Immature natural killer cell (primary cell): Measurements from ENCODE around the gene NUPR1. TPM values are rescaled to one million over a fixed set of nuclear protein-coding genes. Genes with fewer than 3 reads are reported as not detected.
A peak's percentile ranks its signal among the peaks of the same experiment; 100 is the strongest.
"Not testable (repeated sequence)": the region's sequence is repeated elsewhere in the genome, so short reads cannot be mapped to it uniquely, and the experiment has no call there.

ENCODE experiments used
- DNase-seq, 3 donors: peaks; one replicate each; pipeline ENCODE4 v3.0.0; 2022; ENCODE audit warnings: mixed read lengths in 1 of 3
- H3K27ac Mint-ChIP-seq, 6 donors: one replicate each; pipeline ENCODE4 v1.8.0; 2020; ENCODE audit warnings: mixed read lengths in 6 of 6, mild to moderate bottlenecking in 5 of 6, inconsistent platforms in 4 of 6, moderate library complexity in 3 of 6
- H3K27me3 Mint-ChIP-seq, 3 donors: one replicate each; pipeline ENCODE4 v1.8.0; 2020 to 2021; ENCODE audit warnings: low read depth in 3 of 3, mild to moderate bottlenecking in 3 of 3, mixed read lengths in 3 of 3, moderate library complexity in 3 of 3, inconsistent platforms in 1 of 3
- H3K36me3 Mint-ChIP-seq, 3 donors: one replicate each; pipeline ENCODE4 v1.8.0; 2020; ENCODE audit warnings: mixed read lengths in 3 of 3, inconsistent platforms in 2 of 3, mild to moderate bottlenecking in 2 of 3
- H3K4me1 Mint-ChIP-seq, 2 donors: one replicate each; pipeline ENCODE4 v1.8.0; 2020; ENCODE audit warnings: inconsistent platforms in 2 of 2, mild to moderate bottlenecking in 2 of 2, mixed read lengths in 2 of 2, moderate library complexity in 1 of 2
- H3K4me3 Mint-ChIP-seq, 5 donors: one replicate each; pipeline ENCODE4 v1.8.0; 2020; ENCODE audit warnings: mild to moderate bottlenecking in 5 of 5, mixed read lengths in 5 of 5, inconsistent platforms in 3 of 5, moderate library complexity in 3 of 5
- H3K9me3 Mint-ChIP-seq, 6 donors: one replicate each; pipeline ENCODE4 v1.8.0; 2020; ENCODE audit warnings: mild to moderate bottlenecking in 6 of 6, mixed read lengths in 6 of 6, inconsistent platforms in 4 of 6, moderate library complexity in 3 of 6
- polyA plus RNA-seq, 3 donors: library from polyadenylated mRNA; unstranded; fragments of 300-500 nt; fragmentation: Illumina TruSeq; gene quantifications; one replicate each; pipeline ENCODE4 v1.2.3, GENCODE V29; 2021

The NUPR1 gene
- polyA plus RNA-seq, 3 donors from 2014 or later, result not detected

GRCh38 chr16:28528463-28528867 is 10.3 kb downstream of the NUPR1 start:
- H3K4me1 Mint-ChIP-seq, result peaks cover 0 to 5% of the 10 kb centered on the region in 2 donors
- peaks cover 0 to 5% (median 4%) of the 10 kb centered on the region in 3 donors for H3K27me3 Mint-ChIP-seq
- no peaks in the 10 kb centered on the region for H3K9me3 Mint-ChIP-seq
- no peak overlapping the region for H3K27ac Mint-ChIP-seq
- DNase-seq, result no peak
- no peak overlapping the region for H3K4me3 Mint-ChIP-seq
- no peaks in the 10 kb centered on the region for H3K36me3 Mint-ChIP-seq

- H3K27me3 Mint-ChIP-seq, result peaks cover 0 to 7% (median 4%) of the 10 kb centered on the region in 3 donors
- H3K27ac Mint-ChIP-seq, result no peak overlapping the region
- DNase-seq, result no peak
- no peak overlapping the region for H3K4me3 Mint-ChIP-seq
- H3K4me1 Mint-ChIP-seq, result peaks cover 0 to 2% of the 10 kb centered on the region in 2 donors
- H3K9me3 Mint-ChIP-seq, result no peaks in the 10 kb centered on the region
- H3K36me3 Mint-ChIP-seq, result no peaks in the 10 kb centered on the region
These were observed 10.8 kb downstream of the NUPR1 start for GRCh38 chr16:28527985-28528384.

GRCh38 chr16:28527100-28527785 is 11.5 kb downstream of the NUPR1 start:
- not testable (repeated sequence) for H3K27ac Mint-ChIP-seq, H3K36me3 Mint-ChIP-seq, H3K4me1 Mint-ChIP-seq, DNase-seq, H3K27me3 Mint-ChIP-seq, H3K9me3 Mint-ChIP-seq, H3K4me3 Mint-ChIP-seq

- no peak for DNase-seq
- Mint-ChIP-seq H3K9me3 (no peaks in the 10 kb centered on the region), H3K4me3 (no peak overlapping the region), H3K4me1 (no peaks in the 10 kb centered on the region), H3K27me3 (peaks cover 0 to 8% (median 4%) of the 10 kb centered on the region in 3 donors), H3K36me3 (no peaks in the 10 kb centered on the region), H3K27ac (peak overlapping the region in 1 of 6 donors; percentile 12)
These were observed 12.3 kb downstream of the NUPR1 start for GRCh38 chr16:28526201-28527099.

GRCh38 chr16:28524681-28525171 is 14.0 kb downstream of the NUPR1 start:
- Mint-ChIP-seq H3K27ac (no peak overlapping the region), H3K4me1 (no peaks in the 10 kb centered on the region), H3K36me3 (no peaks in the 10 kb centered on the region), H3K9me3 (no peaks in the 10 kb centered on the region), H3K4me3 (no peak overlapping the region), H3K27me3 (peaks cover 0 to 8% (median 4%) of the 10 kb centered on the region in 3 donors)
- DNase-seq, result no peak

- no peaks in the 10 kb centered on the region for H3K4me1 Mint-ChIP-seq
- H3K36me3 Mint-ChIP-seq, result no peaks in the 10 kb centered on the region
- H3K4me3 Mint-ChIP-seq, result no peak overlapping the region
- H3K27me3 Mint-ChIP-seq, result peaks cover 0 to 8% (median 4%) of the 10 kb centered on the region in 3 donors
- H3K9me3 Mint-ChIP-seq, result no peaks in the 10 kb centered on the region
- H3K27ac Mint-ChIP-seq, result no peak overlapping the region
- no peak for DNase-seq
These were observed 16.0 kb downstream of the NUPR1 start for GRCh38 chr16:28522792-28523191.

- Mint-ChIP-seq H3K4me3 (no peak overlapping the region), H3K27ac (no peak overlapping the region), H3K9me3 (no peaks in the 10 kb centered on the region), H3K27me3 (peaks cover 0 to 8% (median 4%) of the 10 kb centered on the region in 3 donors), H3K4me1 (no peaks in the 10 kb centered on the region), H3K36me3 (no peaks in the 10 kb centered on the region)
- DNase-seq, result no peak
These were observed 17.3 kb downstream of the NUPR1 start for GRCh38 chr16:28521436-28521835.

GRCh38 chr16:28520672-28521071 is 18.1 kb downstream of the NUPR1 start:
- Mint-ChIP-seq H3K27me3 (peaks cover 0 to 8% (median under 1%) of the 10 kb centered on the region in 3 donors), H3K4me3 (no peak overlapping the region), H3K9me3 (no peaks in the 10 kb centered on the region), H3K4me1 (no peaks in the 10 kb centered on the region), H3K36me3 (no peaks in the 10 kb centered on the region), H3K27ac (no peak overlapping the region)
- no peak for DNase-seq

GRCh38 chr16:28514246-28514645 is 24.5 kb downstream of the NUPR1 start:
- H3K27me3 Mint-ChIP-seq, result peaks cover 1 to 3% (median 2%) of the 10 kb centered on the region in 3 donors
- peak overlapping the region in 2 of 6 donors; percentile 26 to 45 for H3K27ac Mint-ChIP-seq
- no peaks in the 10 kb centered on the region for H3K36me3 Mint-ChIP-seq
- H3K9me3 Mint-ChIP-seq, result no peaks in the 10 kb centered on the region
- DNase-seq, result no peak
- H3K4me3 Mint-ChIP-seq, result no peak overlapping the region
- peaks cover 6 to 19% of the 10 kb centered on the region in 2 donors for H3K4me1 Mint-ChIP-seq

- no peaks in the 10 kb centered on the region for H3K36me3 Mint-ChIP-seq
- no peak overlapping the region for H3K4me3 Mint-ChIP-seq
- H3K27ac Mint-ChIP-seq, result peak overlapping the region in 5 of 6 donors; percentile 26 to 56 (median 45)
- peaks cover 6 to 19% of the 10 kb centered on the region in 2 donors for H3K4me1 Mint-ChIP-seq
- no peaks in the 10 kb centered on the region for H3K9me3 Mint-ChIP-seq
- DNase-seq, result no peak
- H3K27me3 Mint-ChIP-seq, result peaks cover 1 to 3% (median 2%) of the 10 kb centered on the region in 3 donors
These were observed 25.1 kb downstream of the NUPR1 start for GRCh38 chr16:28513484-28514181.

- Mint-ChIP-seq H3K27ac (no peak overlapping the region), H3K4me3 (no peak overlapping the region), H3K36me3 (no peaks in the 10 kb centered on the region), H3K9me3 (no peaks in the 10 kb centered on the region), H3K27me3 (peaks cover 1 to 3% (median 2%) of the 10 kb centered on the region in 3 donors), H3K4me1 (peaks cover 17 to 33% of the 10 kb centered on the region in 2 donors)
- DNase-seq, result no peak
These were observed 26.7 kb downstream of the NUPR1 start for GRCh38 chr16:28511801-28512789.

- Mint-ChIP-seq H3K4me1 (peaks cover 17 to 38% of the 10 kb centered on the region in 2 donors), H3K27me3 (peaks cover 1 to 5% (median 2%) of the 10 kb centered on the region in 3 donors), H3K4me3 (no peak overlapping the region), H3K9me3 (no peaks in the 10 kb centered on the region), H3K36me3 (no peaks in the 10 kb centered on the region), H3K27ac (peak overlapping the region in 1 of 6 donors; percentile 69)
- DNase-seq, result no peak
These were observed 27.7 kb downstream of the NUPR1 start for GRCh38 chr16:28511031-28511430.
